WI38 (cell line): ENCODE results near the gene GAS5.
"Not testable (repeated sequence)": the region's sequence is repeated elsewhere in the genome, so short reads cannot be mapped to it uniquely, and the experiment has no call there.

Experiments used
- H3K4me3 ChIP-seq: 2 replicates; pipeline ENCODE4 v1.5.1; 2011; ENCODE audit warnings: low read depth, mild to moderate bottlenecking, control low read depth, low read length
- CTCF ChIP-seq: IDR thresholded peaks from 2 replicates; pipeline ENCODE4 v1.5.1; 2012; ENCODE audit warnings: low read depth, mild to moderate bottlenecking, control low read depth, low read length

GAS5 gene

GRCh38 chr1:173864179-173864867 lies 3.5 kb downstream of the GAS5 start:
- peak overlapping the region; percentile 10; the same call in 1 of the 2 replicates for H3K4me3 ChIP-seq
- no peak for TF ChIP-seq CTCF

GRCh38 chr1:173863224-173864161 lies 4.3 kb downstream of the GAS5 start:
- no peak for TF ChIP-seq CTCF
- no peak overlapping the region for H3K4me3 ChIP-seq

- H3K4me3 ChIP-seq = no peak overlapping the region
- TF ChIP-seq CTCF = no peak
Observed at GRCh38 chr1:173862769-173863223, 5.0 kb downstream of the GAS5 start.

GRCh38 chr1:173862146-173862768 lies 5.5 kb downstream of the GAS5 start:
- not testable (repeated sequence) for H3K4me3 ChIP-seq

GRCh38 chr1:173861731-173862145 lies 6.1 kb downstream of the GAS5 start:
- H3K4me3 ChIP-seq = no peak overlapping the region
- TF ChIP-seq CTCF = no peak

GRCh38 chr1:173860065-173860464 lies 7.7 kb downstream of the GAS5 start:
- TF ChIP-seq CTCF = no peak

GRCh38 chr1:173859547-173859946 lies 8.2 kb downstream of the GAS5 start:
- H3K4me3 ChIP-seq = not testable (repeated sequence)

More at GRCh38 chr1:173860065-173860464, 7.7 kb downstream of the GAS5 start:
- H3K4me3 ChIP-seq = no peak overlapping the region
